Neural progenitor cell (in vitro differentiated cells): ENCODE measurements around the gene RWDD2A. TPM values are rescaled to one million over a fixed set of nuclear protein-coding genes. Genes with fewer than 3 reads are reported as not detected.
"Not testable (repeated sequence)": the region's sequence is repeated elsewhere in the genome, so short reads cannot be mapped to it uniquely, and the experiment has no call there.

Experiments used
- DNase-seq: peaks from one replicate; pipeline ENCODE4 v3.0.0-alpha.2; 2016; ENCODE audit warnings: low spot score
- H2AFZ ChIP-seq: fragments of 200-600 bp; sonication (generic); replicated peaks from 2 replicates; pipeline ENCODE4 v1.6.1; 2016; ENCODE audit warnings: antibody characterized with exemption
- H3F3A ChIP-seq: fragments of 200-600 bp; sonication (generic); 2 replicates; pipeline ENCODE4 v1.6.1; 2016; ENCODE audit warnings: antibody characterized with exemption, low read depth
- H3K27ac ChIP-seq: fragments of 200-600 bp; sonication (generic); 2 replicates; pipeline ENCODE4 v1.5.1; 2016; ENCODE audit warnings: mild to moderate bottlenecking
- H3K27me3 ChIP-seq: fragments of 200-600 bp; sonication (generic); 2 replicates; pipeline ENCODE4 v1.6.1; 2016; ENCODE audit warnings: mild to moderate bottlenecking, moderate library complexity
- H3K36me3 ChIP-seq: fragments of 200-600 bp; sonication (generic); 2 replicates; pipeline ENCODE4 v1.5.1; 2016
- H3K4me1 ChIP-seq: fragments of 200-600 bp; sonication (generic); 2 replicates; pipeline ENCODE4 v1.6.1; 2016; ENCODE audit warnings: mixed run types
- H3K4me2 ChIP-seq: fragments of 200-600 bp; sonication (generic); 2 replicates; pipeline ENCODE4 v1.6.1; 2016
- H3K4me3 ChIP-seq: fragments of 200-600 bp; sonication (generic); 2 replicates; pipeline ENCODE4 v1.5.1; 2016
- H3K79me2 ChIP-seq: fragments of 200-600 bp; sonication (generic); 2 replicates; pipeline ENCODE4 v1.6.1; 2016; ENCODE audit warnings: low read depth
- H3K9ac ChIP-seq: fragments of 200-600 bp; sonication (generic); 2 replicates; pipeline ENCODE4 v1.6.1; 2016
- H3K9me3 ChIP-seq: fragments of 200-600 bp; sonication (generic); 2 replicates; pipeline ENCODE4 v1.5.1; 2016; ENCODE audit warnings: low read depth
- H4K20me1 ChIP-seq: fragments of 200-600 bp; sonication (generic); 2 replicates; pipeline ENCODE4 v1.6.1; 2016; ENCODE audit warnings: low read depth
- H3K27ac Mint-ChIP-seq: 3 replicates; pipeline ENCODE4 v1.8.0; 2021; ENCODE audit warnings: mixed read lengths
- H3K27me3 Mint-ChIP-seq: 2 replicates; pipeline ENCODE4 v1.8.0; 2022; ENCODE audit warnings: low read depth, mild to moderate bottlenecking, inconsistent platforms, moderate library complexity, mixed read lengths; ENCODE audit not compliant: insufficient read depth
- H3K36me3 Mint-ChIP-seq: 3 replicates; pipeline ENCODE4 v1.8.0; 2021; ENCODE audit warnings: mixed read lengths
- H3K4me1 Mint-ChIP-seq: 3 replicates; pipeline ENCODE4 v1.8.0; 2021; ENCODE audit warnings: mixed read lengths
- H3K4me3 Mint-ChIP-seq: 3 replicates; pipeline ENCODE4 v1.8.0; 2021; ENCODE audit warnings: mild to moderate bottlenecking, moderate library complexity, mixed read lengths
- H3K9me3 Mint-ChIP-seq: 3 replicates; pipeline ENCODE4 v1.8.0; 2020; ENCODE audit warnings: mixed read lengths
- EZH2 ChIP-seq: fragments of 200-600 bp; sonication (generic); IDR thresholded peaks from 2 replicates; pipeline ENCODE4 v1.6.1; 2017; ENCODE audit warnings: antibody characterized with exemption, mild to moderate bottlenecking, moderate library complexity
- EZH2phosphoT487 ChIP-seq: fragments of 200-600 bp; sonication (generic); IDR thresholded peaks from 2 replicates; pipeline ENCODE4 v1.6.1; 2017; ENCODE audit warnings: antibody characterized with exemption
- total RNA-seq: library from RNA; depleted of rRNA; stranded (reverse); fragments of >200 nt; gene quantifications from 2 replicates; pipeline ENCODE4 v1.2.3, GENCODE V29; 2015; ENCODE audit warnings: low replicate concordance
- TF ChIP-seq, protein P1 (sequence below): fragments of 200-600 bp; sonication (generic); IDR thresholded peaks from 2 replicates; pipeline ENCODE4 v1.5.1; 2017; ENCODE audit warnings: antibody characterized with exemption, mild to moderate bottlenecking

Gene RWDD2A
- total RNA-seq, 1 donor from 2014 or later: 8.5 TPM

DNA sequence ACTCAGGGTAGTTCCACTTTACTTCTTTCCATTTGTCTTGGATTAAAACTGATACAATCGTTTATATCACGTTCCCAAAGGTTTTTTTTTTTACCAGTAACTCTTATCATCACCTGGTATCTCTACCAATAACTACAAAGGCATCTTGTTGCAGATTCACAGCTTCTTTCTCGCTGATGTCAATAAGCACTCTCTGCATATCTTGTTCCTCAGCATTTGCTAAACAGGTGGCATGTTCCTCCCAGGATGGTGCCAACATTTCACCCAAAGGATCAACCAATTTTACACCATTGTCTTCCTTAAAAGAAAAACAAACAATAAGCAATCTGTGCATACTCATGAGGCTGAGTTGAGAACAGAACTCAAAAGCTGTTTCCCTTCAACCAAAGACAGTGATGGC, 4.7 kb upstream of the RWDD2A start:
- Histone ChIP-seq H3K4me2 (no peak overlapping the region), H3K4me3 (no peak overlapping the region), H4K20me1 (peaks cover 34% of the 10 kb centered on the region), H3K27ac (no peak overlapping the region), H2AFZ (no peak overlapping the region), H3K36me3 (peaks cover 18% of the 10 kb centered on the region), H3K4me1 (no peaks in the 10 kb centered on the region), H3K79me2 (peaks cover 42% of the 10 kb centered on the region), H3K27me3 (no peaks in the 10 kb centered on the region), H3F3A (no peaks in the 10 kb centered on the region), H3K9me3 (no peaks in the 10 kb centered on the region), H3K9ac (no peak overlapping the region)
- H3K36me3 Mint-ChIP-seq: peaks cover 26% of the 10 kb centered on the region
- H3K4me3 Mint-ChIP-seq: no peak overlapping the region
- DNase-seq: no peak
- H3K27me3 Mint-ChIP-seq: peaks cover 5% of the 10 kb centered on the region
- H3K9me3 Mint-ChIP-seq: no peaks in the 10 kb centered on the region
- H3K4me1 Mint-ChIP-seq: peaks cover 17% of the 10 kb centered on the region
- H3K27ac Mint-ChIP-seq: no peak overlapping the region
- TF ChIP-seq EZH2 (no peak), EZH2phosphoT487 (no peak)
- TF ChIP-seq, protein P1, sequence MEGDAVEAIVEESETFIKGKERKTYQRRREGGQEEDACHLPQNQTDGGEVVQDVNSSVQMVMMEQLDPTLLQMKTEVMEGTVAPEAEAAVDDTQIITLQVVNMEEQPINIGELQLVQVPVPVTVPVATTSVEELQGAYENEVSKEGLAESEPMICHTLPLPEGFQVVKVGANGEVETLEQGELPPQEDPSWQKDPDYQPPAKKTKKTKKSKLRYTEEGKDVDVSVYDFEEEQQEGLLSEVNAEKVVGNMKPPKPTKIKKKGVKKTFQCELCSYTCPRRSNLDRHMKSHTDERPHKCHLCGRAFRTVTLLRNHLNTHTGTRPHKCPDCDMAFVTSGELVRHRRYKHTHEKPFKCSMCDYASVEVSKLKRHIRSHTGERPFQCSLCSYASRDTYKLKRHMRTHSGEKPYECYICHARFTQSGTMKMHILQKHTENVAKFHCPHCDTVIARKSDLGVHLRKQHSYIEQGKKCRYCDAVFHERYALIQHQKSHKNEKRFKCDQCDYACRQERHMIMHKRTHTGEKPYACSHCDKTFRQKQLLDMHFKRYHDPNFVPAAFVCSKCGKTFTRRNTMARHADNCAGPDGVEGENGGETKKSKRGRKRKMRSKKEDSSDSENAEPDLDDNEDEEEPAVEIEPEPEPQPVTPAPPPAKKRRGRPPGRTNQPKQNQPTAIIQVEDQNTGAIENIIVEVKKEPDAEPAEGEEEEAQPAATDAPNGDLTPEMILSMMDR: no peak

DNA sequence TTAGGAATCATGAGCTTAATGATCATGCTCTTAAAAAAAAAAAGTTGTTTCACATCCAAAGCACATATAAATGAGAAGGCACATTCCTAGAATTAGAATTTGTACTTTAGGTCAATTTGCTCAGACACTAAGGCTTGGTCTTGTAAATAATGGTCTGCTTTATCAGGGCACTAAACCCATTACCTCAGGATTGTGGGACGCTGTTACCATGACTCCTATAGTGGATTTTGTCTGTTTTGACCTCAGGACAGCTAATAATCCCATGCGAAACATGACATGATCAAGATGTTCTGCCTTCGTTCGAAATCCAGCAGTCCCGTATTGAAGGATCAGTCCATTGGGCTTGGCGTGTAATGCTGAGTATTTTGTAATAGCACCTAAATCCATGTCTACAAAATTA, 2.5 kb upstream of the RWDD2A start:
- H3K27me3 Mint-ChIP-seq: peaks cover 5% of the 10 kb centered on the region
- H3F3A ChIP-seq: no peaks in the 10 kb centered on the region
- no peaks in the 10 kb centered on the region for H3K9me3 Mint-ChIP-seq
- H3K4me3 Mint-ChIP-seq: no peak overlapping the region
- H3K4me3 ChIP-seq: no peak overlapping the region
- peaks cover 7% of the 10 kb centered on the region for H3K4me1 ChIP-seq
- no peaks in the 10 kb centered on the region for H3K27me3 ChIP-seq
- no peak overlapping the region for H3K27ac Mint-ChIP-seq
- TF ChIP-seq EZH2phosphoT487 (no peak), EZH2 (no peak)
- TF ChIP-seq, protein P1: no peak
- peaks cover 18% of the 10 kb centered on the region for H3K36me3 ChIP-seq
- peaks cover 27% of the 10 kb centered on the region for H3K4me1 Mint-ChIP-seq
- no peak overlapping the region for H2AFZ ChIP-seq
- peaks cover 40% of the 10 kb centered on the region for H4K20me1 ChIP-seq
- no peaks in the 10 kb centered on the region for H3K9me3 ChIP-seq
- H3K9ac ChIP-seq: no peak overlapping the region
- H3K4me2 ChIP-seq: no peak overlapping the region
- DNase-seq: no peak
- peaks cover 52% of the 10 kb centered on the region for H3K79me2 ChIP-seq
- no peak overlapping the region for H3K27ac ChIP-seq
- H3K36me3 Mint-ChIP-seq: peaks cover 18% of the 10 kb centered on the region

DNA sequence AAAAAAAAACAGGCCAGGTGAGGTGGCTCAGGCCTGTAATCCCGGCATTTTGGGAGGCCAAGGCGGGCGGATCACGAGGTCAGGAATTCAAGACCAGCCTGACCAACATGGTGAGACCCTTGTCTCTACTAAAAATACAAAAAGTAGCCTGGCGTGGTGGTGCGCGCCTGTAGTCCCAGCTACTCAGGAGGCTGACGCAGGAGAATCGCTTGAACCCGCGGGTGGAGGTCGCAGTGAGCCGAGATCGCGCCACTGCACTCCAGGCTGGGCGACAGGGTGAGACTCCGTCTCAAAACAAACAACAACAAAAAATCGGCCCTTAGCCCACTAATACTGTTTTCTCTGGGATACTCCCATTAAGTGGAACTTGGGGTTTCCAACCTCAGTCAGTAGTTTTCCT, 1.2 kb upstream of the RWDD2A start:
- peaks cover 34% of the 10 kb centered on the region for H4K20me1 ChIP-seq
- not testable (repeated sequence) for DNase-seq

DNA sequence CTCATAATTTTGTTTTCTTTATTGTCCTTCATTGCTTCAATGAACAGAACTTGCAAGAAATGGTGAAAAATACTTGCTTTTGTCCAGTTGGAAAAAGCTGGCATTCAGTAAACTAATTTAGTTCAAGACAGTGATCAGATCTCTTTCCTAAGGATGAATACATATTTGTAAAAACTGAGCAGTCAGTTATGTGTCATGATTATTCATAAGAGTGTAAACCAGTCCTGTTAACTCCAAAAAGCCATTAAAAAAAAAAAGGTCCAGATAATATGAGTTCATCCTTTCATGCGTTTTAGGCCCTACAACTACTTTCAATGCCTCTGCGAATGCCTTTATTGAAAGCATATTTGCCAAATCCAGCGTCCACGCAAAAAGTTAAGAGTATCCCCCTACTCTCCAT, 701 bp upstream of the RWDD2A start:
- Histone ChIP-seq H3K4me1 (peaks cover 7% of the 10 kb centered on the region), H3K27ac (no peak overlapping the region), H3K27me3 (no peaks in the 10 kb centered on the region), H3K9ac (peak overlapping the region; percentile 31), H4K20me1 (peaks cover 34% of the 10 kb centered on the region), H3K4me3 (peak overlapping the region; percentile 90), H3K36me3 (peaks cover 16% of the 10 kb centered on the region), H3F3A (no peaks in the 10 kb centered on the region), H2AFZ (peak overlapping the region; percentile 86), H3K9me3 (no peaks in the 10 kb centered on the region), H3K4me2 (peak overlapping the region; percentile 88), H3K79me2 (peaks cover 52% of the 10 kb centered on the region)
- peak overlapping the region; percentile 99 for H3K4me3 Mint-ChIP-seq
- no peaks in the 10 kb centered on the region for H3K27me3 Mint-ChIP-seq
- peak overlapping the region; percentile 31 for H3K27ac Mint-ChIP-seq
- no peak for DNase-seq
- no peak for TF ChIP-seq EZH2
- TF ChIP-seq, protein P1: no peak
- TF ChIP-seq EZH2phosphoT487: no peak
- H3K9me3 Mint-ChIP-seq: no peaks in the 10 kb centered on the region
- H3K4me1 Mint-ChIP-seq: peaks cover 27% of the 10 kb centered on the region
- H3K36me3 Mint-ChIP-seq: peaks cover 19% of the 10 kb centered on the region

More for the DNA sequence above, 1.2 kb upstream of the RWDD2A start:
- H3K9me3 ChIP-seq, H3K9me3 Mint-ChIP-seq, H3K4me1 ChIP-seq, H2AFZ ChIP-seq, H3K27ac Mint-ChIP-seq, H3F3A ChIP-seq, H3K27ac ChIP-seq, H3K9ac ChIP-seq, H3K27me3 ChIP-seq, H3K27me3 Mint-ChIP-seq: not testable (repeated sequence)
- H3K4me1 Mint-ChIP-seq: peaks cover 27% of the 10 kb centered on the region
- Histone ChIP-seq H3K36me3 (peaks cover 21% of the 10 kb centered on the region), H3K4me2 (peak overlapping the region; percentile 88), H3K79me2 (peaks cover 52% of the 10 kb centered on the region), H3K4me3 (peak overlapping the region; percentile 90)
- H3K36me3 Mint-ChIP-seq: peaks cover 19% of the 10 kb centered on the region
- H3K4me3 Mint-ChIP-seq: peak overlapping the region; percentile 99
